ENCODE results near the gene GRIP1. TPM values are rescaled to one million over a fixed set of nuclear protein-coding genes. Genes with fewer than 3 reads are reported as not detected.

GRIP1 gene
- total RNA-seq, 1 donor from 2014 or later: 5.4 TPM

DNA sequence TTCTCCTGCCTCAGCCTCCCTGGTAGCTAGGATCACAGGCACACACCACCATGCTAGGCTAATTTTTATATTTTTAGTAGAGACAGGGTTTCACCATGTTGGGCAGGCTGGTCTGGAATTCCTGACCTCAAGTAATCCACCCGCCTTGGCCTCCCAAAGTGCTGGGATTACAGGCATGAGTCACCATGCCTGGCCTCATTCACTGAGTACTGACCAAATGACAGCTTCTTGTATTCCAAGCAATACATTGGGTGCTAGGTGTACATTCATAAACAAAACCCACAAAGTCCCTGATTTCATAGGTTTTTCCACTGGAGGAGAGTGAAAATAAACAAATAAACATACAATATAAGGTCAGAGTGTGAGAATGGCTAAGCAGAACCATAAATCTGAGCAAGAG, 240.3 kb downstream of the GRIP1 start:
- DNase-seq (ENCODE audit: missing footprints) (no peak), ATAC-seq (no peak)
- intact Hi-C loops (cut with DNase I): no loop called here

GRCh38 chr12:66430106-66430505, 248.8 kb downstream of the GRIP1 start:
- ATAC-seq: no peak
- intact Hi-C loops (cut with DNase I): no loop called here
- no peak for DNase-seq (ENCODE audit: missing footprints)

GRCh38 chr12:66428870-66429269, 250.0 kb downstream of the GRIP1 start:
- ATAC-seq (no peak), DNase-seq (ENCODE audit: missing footprints) (no peak)
- intact Hi-C loops (cut with DNase I): no loop called here

GRCh38 chr12:66428261-66428660, 250.6 kb downstream of the GRIP1 start:
- intact Hi-C loops (cut with DNase I): no loop called here
- no peak for ATAC-seq
- DNase-seq (ENCODE audit: missing footprints): no peak

DNA sequence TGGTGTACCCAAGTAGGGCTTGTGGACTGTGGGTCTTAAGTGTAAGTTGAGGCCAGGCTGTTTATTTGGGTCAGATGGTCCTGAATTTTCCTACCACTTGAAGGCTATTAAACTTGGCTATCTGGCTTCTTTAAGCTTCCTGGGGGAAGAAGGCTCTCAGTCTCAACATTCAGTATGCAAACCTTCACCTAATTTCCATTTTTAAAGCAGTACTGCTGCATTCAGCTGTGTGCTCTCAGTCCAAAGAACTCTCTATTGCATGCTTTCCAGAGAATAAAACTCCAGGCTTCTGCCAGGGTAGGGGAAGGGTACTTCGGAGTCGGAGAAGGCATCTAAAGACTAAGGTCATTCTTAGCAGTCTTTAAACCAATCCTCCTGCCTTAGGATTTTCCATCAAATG, 252.2 kb downstream of the GRIP1 start:
- intact Hi-C loops (cut with DNase I): no loop called here
- DNase-seq (ENCODE audit: missing footprints): no peak
- no peak for ATAC-seq

- ATAC-seq: no peak
- intact Hi-C loops (cut with DNase I): no loop called here
- no peak for DNase-seq (ENCODE audit: missing footprints)
Observed at GRCh38 chr12:66423266-66423665, 255.6 kb downstream of the GRIP1 start.

DNA sequence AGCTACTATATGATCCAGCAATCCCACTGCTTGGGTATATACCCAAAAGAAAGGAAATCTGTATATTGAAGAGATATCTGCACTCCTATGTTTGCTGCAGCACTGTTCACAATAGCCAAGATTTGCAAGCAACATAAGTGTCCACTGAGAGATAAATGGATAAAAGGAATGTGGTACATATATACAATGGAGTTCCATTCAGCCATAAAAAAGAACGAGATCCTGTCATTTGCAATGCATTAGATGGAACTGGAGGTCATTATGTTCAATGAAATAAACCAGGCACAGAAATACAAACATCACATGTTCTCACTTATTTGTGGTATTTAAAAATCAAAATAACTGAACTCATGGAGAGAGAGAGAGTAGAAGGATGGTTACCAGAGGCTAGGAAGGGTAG, 260.0 kb downstream of the GRIP1 start:
- no peak for ATAC-seq
- intact Hi-C loops (cut with DNase I): no loop called here
- DNase-seq (ENCODE audit: missing footprints): no peak

- intact Hi-C loops (cut with DNase I): no loop called here
- ATAC-seq: peak; percentile 78
- DNase-seq (ENCODE audit: missing footprints): no peak
Observed at GRCh38 chr12:66417217-66417616, 261.7 kb downstream of the GRIP1 start.

DNA sequence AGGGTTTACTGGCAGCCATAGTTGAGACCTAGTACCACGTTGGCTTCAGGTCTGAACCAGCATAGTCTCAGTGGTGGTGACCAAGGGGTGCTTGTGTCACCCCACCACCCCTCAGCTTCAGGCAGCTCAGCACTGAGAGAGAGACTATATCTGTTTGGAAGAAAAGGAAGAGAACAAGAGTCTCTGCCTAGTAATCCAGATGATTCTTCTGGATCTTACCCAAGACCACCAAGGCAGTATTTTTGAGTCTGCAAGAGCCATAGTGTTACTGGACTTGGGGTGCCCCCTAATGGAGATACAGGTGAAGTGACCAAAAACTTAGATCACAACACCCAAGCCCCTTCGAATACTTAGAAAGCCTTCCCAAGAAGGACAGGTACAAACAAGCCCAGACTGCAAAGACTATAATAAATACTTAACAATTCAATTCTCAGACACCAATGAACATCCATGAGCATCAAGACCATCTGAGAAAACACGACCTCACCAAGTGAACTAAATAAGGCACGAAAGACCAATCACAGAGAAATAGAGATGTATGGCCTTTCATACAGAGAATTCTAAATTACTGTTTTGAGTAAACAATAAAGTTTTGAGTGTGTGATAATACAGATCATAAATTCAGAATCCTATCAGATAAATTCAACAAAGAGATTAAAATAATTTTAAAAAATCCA, 269.5 kb downstream of the GRIP1 start:
- no peak for DNase-seq (ENCODE audit: missing footprints)
- intact Hi-C loops (cut with DNase I): loop anchor here (5.0 to 10.0 kb wide), 3 partner anchors 57 to 265 kb away; no protein-coding TSS in a partner anchor
- peak; percentile 39 for ATAC-seq

DNA sequence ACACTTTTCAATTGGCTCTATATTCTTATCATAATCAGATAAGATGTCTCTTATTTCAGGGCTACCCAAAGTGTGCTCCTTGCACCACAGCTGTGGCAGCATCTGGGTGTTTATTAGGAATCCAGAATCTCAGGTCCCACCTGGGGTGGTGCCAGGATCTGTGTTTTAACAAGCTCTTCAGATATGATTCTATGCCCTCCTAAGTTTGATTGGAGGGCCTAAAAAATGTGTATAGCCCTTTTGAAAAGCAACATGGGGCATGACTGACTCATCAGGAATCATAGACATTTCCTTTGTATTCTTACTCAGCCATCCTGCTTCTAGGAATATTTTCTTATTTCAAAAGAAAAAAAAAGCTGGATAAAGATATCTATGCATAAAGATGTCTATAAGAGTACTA, 273.5 kb downstream of the GRIP1 start:
- intact Hi-C loops (cut with DNase I): loop anchor here (5.0 to 10.0 kb wide), 3 partner anchors 53 to 261 kb away; no protein-coding TSS in a partner anchor
- ATAC-seq (no peak), DNase-seq (ENCODE audit: missing footprints) (no peak)

GRCh38 chr12:66403746-66404145, 275.1 kb downstream of the GRIP1 start:
- ATAC-seq: no peak

DNA sequence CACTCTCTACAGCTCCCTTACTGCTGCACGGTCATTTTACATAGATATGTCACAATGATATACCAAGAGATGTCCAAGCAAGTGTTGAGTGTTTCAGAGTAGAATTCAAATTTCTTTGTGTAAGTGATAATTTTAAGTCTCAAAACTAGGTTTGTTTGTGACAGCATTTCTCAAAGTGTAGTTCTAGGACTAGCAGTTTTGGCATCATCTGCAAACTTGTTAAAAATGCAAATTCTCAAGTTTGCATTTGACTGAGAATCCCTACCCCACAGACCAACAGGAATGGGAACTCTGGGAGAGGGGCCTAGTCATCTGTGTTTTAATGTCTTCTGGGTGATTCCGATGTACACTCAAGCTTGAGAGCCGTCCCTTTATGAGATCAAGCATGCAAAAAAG, 279.0 kb downstream of the GRIP1 start:
- intact Hi-C loops (cut with DNase I): loop anchor here (10.0 kb wide), 1 partner anchor 255 kb away; no protein-coding TSS in a partner anchor
- no peak for ATAC-seq
- DNase-seq (ENCODE audit: missing footprints): no peak

More at GRCh38 chr12:66403746-66404145, 275.1 kb downstream of the GRIP1 start:
- no peak for DNase-seq (ENCODE audit: missing footprints)
- intact Hi-C loops (cut with DNase I): loop anchor here (10.0 kb wide), 1 partner anchor 259 kb away; no protein-coding TSS in a partner anchor

- intact Hi-C loops (cut with DNase I): no loop called here
- ATAC-seq: peak; percentile 39
- DNase-seq (ENCODE audit: missing footprints): no peak
Observed at GRCh38 chr12:66398931-66399910, 279.7 kb downstream of the GRIP1 start.

DNA sequence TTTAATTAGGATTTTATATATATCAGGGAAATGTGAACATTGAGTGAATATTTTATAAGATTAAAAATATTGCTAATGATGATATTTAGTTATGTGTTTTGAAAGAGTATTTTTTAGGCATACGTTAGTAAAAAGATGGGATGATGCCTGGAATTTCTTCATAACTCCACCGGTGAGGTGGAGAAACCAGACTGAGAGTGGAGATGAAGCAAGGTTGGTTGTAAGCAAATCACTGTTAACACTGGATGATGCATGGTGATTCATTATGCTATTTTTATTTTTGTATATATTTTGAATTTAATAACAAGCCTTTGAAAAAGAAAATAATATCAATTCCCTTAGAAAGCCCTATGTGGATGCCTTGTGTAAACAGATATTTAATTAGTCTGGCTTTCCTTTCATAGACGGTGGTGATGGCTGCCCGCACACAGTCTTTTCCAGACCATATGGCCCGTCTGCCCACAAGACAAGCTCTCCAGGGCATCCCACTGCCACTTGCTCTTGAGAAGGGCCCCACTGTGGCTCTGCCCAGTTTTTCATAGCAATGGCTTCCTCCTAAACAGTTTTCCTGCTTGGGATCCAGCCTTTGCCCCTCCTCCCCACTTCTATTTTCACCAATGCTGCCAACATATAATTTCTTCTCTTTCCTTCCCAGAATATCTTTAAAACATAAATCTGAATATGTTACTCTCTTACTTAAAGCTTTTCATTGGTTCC, 281.1 kb downstream of the GRIP1 start:
- DNase-seq (ENCODE audit: missing footprints): no peak
- intact Hi-C loops (cut with DNase I): no loop called here
- ATAC-seq: no peak

DNA sequence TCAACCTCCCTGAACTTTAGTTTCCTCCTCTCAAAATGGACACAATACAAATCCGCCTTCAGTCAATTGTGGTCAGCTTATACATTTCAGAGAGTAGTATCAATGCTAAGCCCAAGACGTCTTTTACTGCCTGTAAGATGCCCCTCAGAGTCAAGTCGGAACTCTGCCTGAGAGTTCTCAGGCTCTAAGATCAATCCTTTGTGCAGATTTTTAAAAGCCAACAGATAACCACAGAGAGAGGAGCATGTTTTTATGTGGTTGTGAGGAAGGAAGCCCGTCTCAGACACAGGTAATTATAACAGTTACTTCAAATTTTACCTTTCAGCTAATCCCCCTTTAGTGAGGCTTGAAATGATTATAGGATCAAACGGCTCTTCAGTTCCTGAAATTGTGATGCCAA, 285.0 kb downstream of the GRIP1 start:
- ATAC-seq (no peak), DNase-seq (ENCODE audit: missing footprints) (no peak)
- intact Hi-C loops (cut with DNase I): no loop called here

DNA sequence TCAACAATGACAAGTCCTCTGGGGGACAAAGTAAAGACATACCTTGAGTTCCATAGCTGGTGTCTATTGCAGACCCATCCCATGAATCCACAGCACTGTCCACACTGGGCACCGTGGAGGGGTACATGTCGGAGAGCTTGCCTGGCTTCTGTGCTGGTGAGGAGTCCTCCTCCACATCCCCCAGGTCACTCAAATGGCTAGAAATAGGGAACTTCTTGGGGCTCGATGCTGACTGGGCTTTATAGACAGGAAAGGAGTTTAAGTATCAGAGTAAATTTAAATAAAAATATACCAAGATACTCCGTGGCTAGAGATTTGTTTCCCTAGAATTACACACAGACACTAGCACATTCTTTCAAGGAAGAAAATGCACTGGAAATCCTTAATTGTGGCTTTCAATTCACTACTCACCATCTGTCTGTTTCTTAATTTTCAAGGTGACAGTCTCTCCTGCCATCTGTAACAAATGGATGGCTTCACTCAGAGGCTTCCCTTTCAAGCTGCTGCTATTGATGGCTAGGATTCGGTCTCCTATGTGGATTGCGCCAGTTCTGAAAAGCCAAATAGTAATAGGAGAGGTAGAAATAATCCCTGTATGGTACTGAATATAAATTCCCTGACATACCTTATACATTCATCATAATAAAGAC, 286.5 kb downstream of the GRIP1 start:
- no peak for ATAC-seq
- DNase-seq (ENCODE audit: missing footprints): no peak
- intact Hi-C loops (cut with DNase I): no loop called here

DNA sequence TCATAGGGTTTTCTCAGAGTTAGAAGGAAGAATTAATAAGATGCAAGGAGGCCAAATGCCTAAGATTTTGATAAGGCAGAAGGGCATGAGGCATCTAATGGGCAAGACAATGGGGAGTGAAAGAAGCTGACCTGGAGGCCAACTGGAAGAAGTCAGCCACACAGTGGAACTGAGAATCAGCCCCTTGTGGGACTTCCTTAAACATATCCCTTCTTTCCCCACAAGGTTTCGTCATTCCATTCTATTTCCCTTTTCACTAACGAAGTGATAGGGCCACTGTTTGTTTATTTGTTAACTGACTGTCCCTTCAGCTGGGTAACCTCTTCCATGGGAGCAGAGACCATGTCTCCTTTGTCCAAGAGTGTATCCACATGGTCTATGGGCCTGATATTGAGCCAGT, 290.4 kb downstream of the GRIP1 start:
- DNase-seq (ENCODE audit: missing footprints) (no peak), ATAC-seq (peak; percentile 26)
- intact Hi-C loops (cut with DNase I): no loop called here

- intact Hi-C loops (cut with DNase I): no loop called here
- DNase-seq (ENCODE audit: missing footprints) (no peak), ATAC-seq (no peak)
Observed at GRCh38 chr12:66387117-66387516, 291.8 kb downstream of the GRIP1 start.
